GM12892 (cell line): ENCODE measurements around the gene CD79B. TPM values are rescaled to one million over a fixed set of nuclear protein-coding genes. Genes with fewer than 3 reads are reported as not detected.
A peak's percentile ranks its signal among the peaks of the same experiment; 100 is the strongest.

Experiments
- DNase-seq: peaks from one replicate; pipeline ENCODE4 v3.0.0; 2011; ENCODE audit not compliant: insufficient read length
- FAIRE-seq: peaks from 2 replicates; lab custom pipeline; 2011; peaks lifted over from hg19 to GRCh38; lab: Jason Lieb, UNC
- POLR2A ChIP-seq: IDR thresholded peaks from 2 replicates; pipeline ENCODE4 v1.6.1; 2011; ENCODE audit warnings: low read depth, low read length, control low read depth
- POLR2AphosphoS5 ChIP-seq: IDR thresholded peaks from 2 replicates; pipeline ENCODE4 v1.6.1; 2011; ENCODE audit warnings: low read depth, low read length, control low read depth
- TAF1 ChIP-seq: IDR thresholded peaks from 2 replicates; pipeline ENCODE4 v1.6.1; 2011; ENCODE audit warnings: low read depth, mild to moderate bottlenecking, control low read depth, low read length, borderline replicate concordance
- polyA plus RNA-seq: library from polyadenylated mRNA; unstranded; fragments of >200 nt; gene quantifications from one replicate; pipeline ENCODE4 v1.2.1, GENCODE V29; 2012; ENCODE audit warnings: missing spikeins, inconsistent platforms; ENCODE audit not compliant: missing spikeins

CD79B gene
- 60.2 TPM for polyA plus RNA-seq

DNA sequence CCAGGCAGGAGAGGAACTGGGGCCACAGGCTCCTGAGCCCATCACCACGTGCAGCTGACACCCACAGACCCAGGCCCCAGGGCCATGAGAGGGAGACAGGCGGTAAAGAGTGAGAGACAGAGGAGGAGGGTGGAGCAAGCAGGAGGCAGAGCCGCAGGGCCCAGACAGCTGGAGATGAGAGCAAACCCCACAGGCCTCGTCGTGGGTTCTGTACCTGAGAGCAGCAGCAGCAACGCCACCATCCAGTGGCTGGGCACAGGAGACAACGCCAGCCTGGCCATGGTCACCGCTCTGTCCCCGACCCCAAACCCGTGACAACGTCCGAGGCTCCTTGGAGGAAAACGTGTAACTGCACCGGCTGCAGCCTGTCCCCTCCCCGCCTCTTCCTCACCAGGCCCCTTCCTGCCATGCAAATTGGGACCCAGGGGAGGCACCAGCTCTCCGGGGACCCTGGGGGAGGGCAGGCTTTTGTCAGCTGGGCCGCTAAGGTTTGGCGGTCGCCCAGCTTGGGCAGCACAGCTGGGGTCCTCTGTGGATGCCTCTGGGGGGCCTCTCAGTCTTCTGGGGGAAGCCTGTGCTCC is at the start of gene CD79B:
Gene CD79B (minus strand): TSS at position 351 of the 581 bp plus-strand sequence. CDS start 70 bp downstream, at position 281.
- peak; percentile 98 for DNase-seq
- peak; percentile 97 for FAIRE-seq
- TF ChIP-seq TAF1 (no peak; the same call in 1 of the 2 replicates), POLR2AphosphoS5 (peak; percentile 73), POLR2A (peak; percentile 82)

DNA sequence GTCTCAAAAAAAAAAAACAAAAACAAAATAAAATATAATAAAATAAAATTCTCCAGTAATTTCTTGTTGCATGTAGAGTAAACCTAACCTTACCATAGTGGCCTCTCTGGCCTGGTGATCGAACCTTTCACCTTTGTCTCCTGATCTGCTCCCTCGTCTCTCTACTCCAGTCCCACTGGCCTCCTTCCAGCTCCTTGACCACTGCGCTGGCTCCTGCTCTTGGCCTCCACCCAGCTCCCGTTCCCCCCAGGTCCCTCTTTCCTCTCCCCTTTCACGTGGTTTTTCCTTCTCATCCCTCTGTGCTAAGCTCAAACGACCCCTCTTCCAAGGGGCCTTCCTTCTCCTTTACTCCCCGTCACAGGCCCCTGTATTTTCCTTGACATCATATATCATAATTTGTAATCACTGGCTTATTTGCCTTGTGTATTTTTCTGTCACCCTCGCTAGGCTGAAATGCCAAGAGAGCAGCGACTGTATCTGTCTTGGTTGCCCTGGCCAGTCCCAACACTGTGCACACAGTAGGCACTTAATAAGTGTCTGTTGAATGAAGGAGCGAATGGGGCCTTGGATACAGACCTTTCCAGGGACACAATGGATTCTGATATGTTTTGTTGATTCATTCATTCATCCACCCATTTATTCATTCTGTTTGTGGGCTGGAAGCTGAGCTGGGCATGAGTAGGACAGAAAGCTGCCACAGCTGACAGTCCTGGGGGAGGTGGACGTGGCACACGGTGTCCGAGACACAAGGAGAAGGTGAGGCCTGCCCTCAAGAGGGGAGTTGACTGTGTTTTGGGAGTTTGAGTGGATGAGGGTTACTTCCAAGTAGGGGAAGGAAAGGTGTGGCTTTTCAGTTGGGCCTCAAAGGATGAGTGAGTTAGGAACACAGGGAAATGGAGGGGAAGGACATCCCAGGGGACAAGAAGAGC is 46.4 kb upstream of the CD79B start:
- no peak for FAIRE-seq
- no peak for DNase-seq
- TF ChIP-seq POLR2A: no peak
- no peak for TF ChIP-seq POLR2AphosphoS5
- TF ChIP-seq TAF1: no peak

DNA sequence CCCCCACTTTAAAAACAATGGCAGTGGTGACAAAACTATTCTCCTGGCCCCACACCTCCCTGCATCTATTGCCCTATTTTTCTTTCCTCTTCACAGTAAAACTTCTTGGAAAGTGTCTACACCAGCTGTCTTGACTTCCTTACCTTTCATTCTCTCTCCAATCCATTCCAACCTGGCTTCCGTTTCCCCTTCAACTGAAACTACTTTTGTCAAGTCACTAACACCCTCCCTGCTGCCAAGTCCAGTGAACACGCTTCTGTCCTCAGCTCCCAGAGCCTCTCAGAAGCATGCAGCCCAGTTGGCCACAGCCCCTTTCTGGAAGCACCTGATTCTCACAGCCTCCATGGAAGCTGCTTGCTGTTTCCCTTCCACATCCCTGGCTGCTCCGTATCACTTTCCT is 44.6 kb upstream of the CD79B start:
- no peak for FAIRE-seq
- no peak for DNase-seq
- no peak for TF ChIP-seq POLR2AphosphoS5
- no peak for TF ChIP-seq POLR2A
- TF ChIP-seq TAF1: no peak

DNA sequence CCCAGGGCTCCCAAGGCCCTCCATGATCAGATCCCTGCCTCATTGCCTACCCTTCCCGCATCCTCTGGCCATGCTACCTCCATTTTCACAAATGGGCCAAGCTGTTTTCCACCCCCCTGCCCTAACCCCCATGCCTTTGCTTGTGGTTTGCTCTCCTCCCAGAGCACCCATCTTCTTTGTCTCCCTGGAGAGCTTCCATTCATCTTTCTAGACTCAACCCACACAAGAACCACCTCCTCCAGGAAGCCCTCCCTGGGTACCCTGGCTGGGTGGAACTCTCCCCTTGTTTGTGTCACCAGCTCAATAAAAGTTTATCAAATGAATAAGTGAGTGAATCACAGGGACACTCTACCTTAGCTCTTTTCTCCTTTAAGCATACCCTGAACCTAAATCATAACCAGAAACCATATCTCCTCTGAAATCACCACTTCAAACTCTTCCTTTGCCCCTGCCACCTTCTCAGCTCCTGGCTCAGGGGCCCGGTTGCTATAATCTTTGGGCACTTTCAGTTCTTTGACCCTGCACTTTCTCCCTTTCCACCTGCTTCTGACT is 43.5 kb upstream of the CD79B start:
- DNase-seq (no peak), FAIRE-seq (no peak)
- no peak for TF ChIP-seq POLR2AphosphoS5
- TF ChIP-seq POLR2A: no peak
- TF ChIP-seq TAF1: no peak

DNA sequence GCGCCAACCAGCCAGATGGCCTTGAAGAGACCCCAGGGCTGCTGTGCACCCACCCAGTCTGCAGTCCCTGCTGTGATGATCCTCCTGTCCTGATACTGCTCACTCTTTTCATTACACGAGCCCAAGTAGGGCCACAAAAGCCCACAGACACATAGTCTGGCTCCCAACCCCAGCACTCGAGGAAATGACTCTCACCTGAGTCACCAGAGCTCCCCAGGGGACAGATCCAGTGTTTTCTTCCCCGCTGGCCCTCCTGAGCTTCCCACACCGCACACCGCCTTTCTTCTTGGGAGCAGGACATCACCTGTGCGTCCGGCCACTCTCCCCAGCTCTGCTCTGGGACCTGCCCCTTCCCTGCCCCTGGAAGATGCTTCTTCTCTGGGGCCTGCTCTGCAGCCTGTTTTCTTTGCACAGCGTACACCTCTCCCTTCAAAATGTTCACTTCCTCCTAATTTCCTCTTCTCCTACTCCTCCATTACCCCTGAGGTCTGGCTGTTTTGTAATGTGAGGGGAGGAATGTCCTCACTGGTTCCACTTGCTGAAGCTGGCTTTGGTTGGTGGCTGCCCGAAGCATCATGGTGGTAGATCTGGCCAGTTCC is 42.6 kb upstream of the CD79B start:
- TF ChIP-seq POLR2A (no peak), POLR2AphosphoS5 (no peak), TAF1 (no peak)
- FAIRE-seq: no peak
- no peak for DNase-seq

- FAIRE-seq: no peak
- DNase-seq: no peak
These were observed 41.9 kb upstream of the CD79B start for GRCh38 chr17:63973930-63974593.

GRCh38 chr17:63973247-63973646 is 41.1 kb upstream of the CD79B start:
- DNase-seq (no peak), FAIRE-seq (no peak)
- no peak for TF ChIP-seq TAF1

More at GRCh38 chr17:63973930-63974593, 41.9 kb upstream of the CD79B start:
- TF ChIP-seq POLR2A (no peak), TAF1 (no peak), POLR2AphosphoS5 (no peak)

GRCh38 chr17:63972796-63973195 is 40.7 kb upstream of the CD79B start, which contains the start of gene SCN4A:
Gene SCN4A (minus strand): TSS chr17:63972918. CDS start chr17:63972841, 77 bp downstream.
- DNase-seq (no peak), FAIRE-seq (no peak)
- TF ChIP-seq POLR2A (no peak), POLR2AphosphoS5 (no peak), TAF1 (no peak)

DNA sequence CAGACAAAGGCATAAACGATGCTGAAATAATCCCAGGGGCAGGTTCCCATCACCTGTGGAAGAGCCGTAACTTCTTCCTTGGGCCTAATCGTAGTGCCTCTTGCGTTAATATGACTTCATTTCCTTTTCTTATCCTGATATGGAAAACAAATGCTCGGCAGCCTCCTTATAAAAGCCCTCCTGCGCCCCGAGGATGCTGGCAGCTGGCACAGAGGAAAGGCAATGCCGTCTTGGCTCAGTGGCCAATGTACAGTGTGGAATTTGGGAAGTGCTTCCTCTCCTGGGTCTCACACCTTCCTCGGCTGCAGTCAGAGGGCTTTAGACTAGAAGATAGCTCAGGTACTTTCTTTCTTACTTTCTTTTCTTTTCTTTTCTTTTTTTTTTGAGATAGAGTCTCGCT is 37.1 kb upstream of the CD79B start:
- FAIRE-seq (no peak), DNase-seq (no peak)

DNA sequence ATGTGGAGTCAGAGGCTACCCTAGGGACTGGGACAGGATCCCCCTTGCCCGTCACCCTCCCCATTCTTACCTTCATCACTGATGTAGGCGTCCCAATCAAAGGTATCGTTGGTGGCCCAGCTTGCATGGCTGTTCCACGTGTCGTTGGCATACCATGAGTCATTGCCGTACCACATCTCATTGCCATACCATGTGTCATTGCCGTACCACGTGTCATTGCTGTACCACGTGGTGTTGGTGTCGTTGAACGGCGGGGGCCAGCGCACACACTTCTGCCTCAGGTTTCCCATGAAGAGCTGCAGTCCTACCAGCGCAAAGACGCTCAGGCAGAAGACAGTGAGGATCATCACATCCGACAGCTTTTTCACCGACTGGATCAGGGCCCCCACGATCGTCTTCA is 35.8 kb upstream of the CD79B start:
- FAIRE-seq (no peak), DNase-seq (no peak)
- TF ChIP-seq POLR2AphosphoS5: no peak
- no peak for TF ChIP-seq POLR2A
- TF ChIP-seq TAF1: no peak

More for the DNA sequence above, 37.1 kb upstream of the CD79B start:
- no peak for TF ChIP-seq POLR2A
- TF ChIP-seq TAF1: no peak
- TF ChIP-seq POLR2AphosphoS5: no peak

DNA sequence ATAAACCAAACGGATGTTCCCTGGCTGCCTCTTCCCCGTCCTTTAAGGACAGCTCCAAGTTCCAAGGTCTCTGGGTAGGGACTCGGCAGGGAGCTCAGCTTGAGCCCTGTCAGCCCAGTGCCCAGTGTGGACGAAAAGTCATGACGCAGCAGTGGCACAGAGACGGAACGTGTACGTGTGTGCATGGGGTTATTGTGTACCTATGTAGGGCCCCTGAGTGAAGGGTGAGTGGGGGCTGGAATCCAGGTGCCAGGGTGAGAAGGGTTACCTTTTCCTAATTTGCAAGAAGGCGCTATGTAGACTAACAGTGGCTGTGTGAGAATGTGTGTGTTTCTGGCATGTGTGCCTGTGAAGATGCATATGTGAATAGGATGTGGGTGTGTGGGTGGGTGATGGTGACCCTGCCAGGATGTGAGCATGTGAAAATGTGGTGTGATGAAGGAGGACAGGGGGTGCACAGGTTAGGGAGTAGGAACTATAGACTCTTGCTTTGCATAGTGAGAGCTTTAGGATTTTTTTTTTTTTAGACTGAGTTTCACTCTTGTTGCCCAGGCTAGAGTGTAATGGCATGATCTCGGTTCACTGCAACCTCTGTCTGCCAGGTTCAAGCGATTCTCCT is 34.6 kb upstream of the CD79B start:
- DNase-seq (no peak), FAIRE-seq (no peak)
- TF ChIP-seq TAF1 (no peak), POLR2AphosphoS5 (no peak), POLR2A (no peak)
